Sigmoid colon (tissue), 7 donors: ENCODE results near the gene ITGB2. TPM values are rescaled to one million over a fixed set of nuclear protein-coding genes. Genes with fewer than 3 reads are reported as not detected.

Source experiments
- DNase-seq: peaks from one replicate; pipeline ENCODE4 v3.0.0-alpha.2; 2019
- H3K27ac ChIP-seq, 4 donors: fragments of 200-600 bp; sonication (generic); one replicate each; pipeline ENCODE4 v1.5.1; 2016 to 2019; ENCODE audit warnings: mild to moderate bottlenecking in 1 of 4
- H3K27me3 ChIP-seq, 3 donors: fragments of 200-600 bp; sonication (generic); one replicate each; pipeline ENCODE4 v1.5.1; 2019; ENCODE audit warnings: mild to moderate bottlenecking in 1 of 3
- H3K36me3 ChIP-seq, 4 donors: fragments of 200-600 bp; sonication (generic); one replicate each; pipeline ENCODE4 v1.5.1; 2016 to 2019
- H3K4me1 ChIP-seq, 4 donors: fragments of 200-600 bp; sonication (generic); one replicate each; pipeline ENCODE4 v1.5.1; 2017 to 2019
- H3K4me3 ChIP-seq, 4 donors: fragments of 200-600 bp; sonication (generic); one replicate each; pipeline ENCODE4 v1.5.1; 2017 to 2019; ENCODE audit warnings: mild to moderate bottlenecking in 2 of 4, moderate library complexity in 1 of 4
- H3K9me3 ChIP-seq, 4 donors: fragments of 200-600 bp in 3 of 4; sonication (generic) in 3 of 4; one replicate each; pipeline versions ENCODE4 v1.5.1 to v1.6.1; 2013 to 2019
- CTCF ChIP-seq, 4 experiments: fragments of 450-650 bp in 3 of 4; fragments of 200-600 bp in 1 of 4; IDR thresholded peaks; one replicate each; pipeline ENCODE4 v1.5.1; 2016 to 2019; ENCODE audit warnings: antibody characterized with exemption in 4 of 4, mild to moderate bottlenecking in 3 of 4, moderate library complexity in 2 of 4
- EP300 ChIP-seq, 4 donors: sonication (generic); formaldehyde crosslinking; IDR thresholded peaks; one replicate each; pipeline ENCODE4 v1.6.1; 2017; ENCODE audit warnings: antibody characterized with exemption in 4 of 4
- POLR2A ChIP-seq, 2 donors: fragments of 450-650 bp; IDR thresholded peaks; one replicate each; pipeline ENCODE4 v1.6.1; 2016; ENCODE audit warnings: antibody characterized with exemption in 2 of 2, mild to moderate bottlenecking in 2 of 2, moderate library complexity in 2 of 2
- POLR2AphosphoS5 ChIP-seq, 4 donors: sonication (generic); formaldehyde crosslinking; IDR thresholded peaks; one replicate each; pipeline ENCODE4 v1.6.1; 2017; ENCODE audit warnings: antibody characterized with exemption in 4 of 4
- WGBS, 2 donors: extraction: QIAGEN DNeasy Blood & Tissue Kit; methylation state at CpG; one replicate each; pipeline ENCODE4 v1.1.7; 2013; 5-methylcytosine and 5-hydroxymethylcytosine counted together
- intact Hi-C: fragments of 100-400 bp; cut with DNase I; formaldehyde crosslinking; loops from one replicate; pipeline ENCODE4 v1.15.1; 2023
- polyA plus RNA-seq, 3 donors: library from polyadenylated mRNA; stranded (reverse); fragments of 200-250 nt; gene quantifications; one replicate each; pipeline ENCODE4 v1.2.3, GENCODE V29; 2013
- total RNA-seq, 4 donors: library from RNA; depleted of rRNA; stranded (reverse); fragments of >200 nt; gene quantifications; one replicate each; pipeline ENCODE4 v1.1.0, GENCODE V29; 2016
- donor health status: healthy with polysubstance abuse.
- donor health status: Bipolar disorder and iron deficiency.
- donor health status: healthy.

The ITGB2 gene
- total and polyA plus RNA-seq, 7 donors: 14.7 to 103 (median 55.9) TPM

DNA sequence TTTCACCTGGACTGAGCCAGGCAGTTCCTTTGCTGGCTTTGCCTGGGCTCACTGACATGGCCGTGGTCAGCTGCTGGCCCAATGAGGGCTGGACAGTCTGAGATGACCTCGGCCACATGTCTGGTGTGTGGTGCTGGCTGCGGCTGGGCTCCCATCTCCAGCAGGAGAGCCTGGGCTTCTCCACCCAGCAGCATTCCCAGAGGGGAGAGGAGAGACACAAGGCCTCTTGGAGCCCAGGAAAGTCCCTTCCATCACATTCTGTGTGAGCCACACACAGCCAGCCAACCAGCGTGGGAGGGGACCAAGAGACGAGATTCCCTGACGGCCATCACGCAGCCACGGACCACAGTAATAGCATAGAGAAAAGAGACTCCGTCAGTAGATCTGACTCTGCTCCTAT lies 81.7 kb downstream of the ITGB2 start:
- WGBS, 2 donors: 91 to 92% methylated on average over 9 of the region's 9 CpGs
- Histone ChIP-seq H3K27ac (no peak overlapping the region), H3K27me3 (peaks cover 0 to 16% (median 0%) of the 10 kb centered on the region in 3 donors), H3K4me3 (no peak overlapping the region), H3K36me3 (no peaks in the 10 kb centered on the region), H3K9me3 (no peaks in the 10 kb centered on the region), H3K4me1 (peaks cover 0 to 7% (median 6%) of the 10 kb centered on the region in 4 donors)
- TF ChIP-seq POLR2AphosphoS5 (IDR thresholded peaks at IDR 0.05) (no peak), EP300 (IDR thresholded peaks at IDR 0.05) (no peak), CTCF (IDR thresholded peaks at IDR 0.05) (no peak), POLR2A (IDR thresholded peaks at IDR 0.05) (no peak)
- DNase-seq: no peak
- intact Hi-C loops: no loop called here

- Histone ChIP-seq H3K4me3 (no peak overlapping the region), H3K4me1 (peaks cover 0 to 7% (median 6%) of the 10 kb centered on the region in 4 donors), H3K27ac (no peak overlapping the region), H3K36me3 (no peaks in the 10 kb centered on the region), H3K27me3 (peaks cover 0 to 10% (median 0%) of the 10 kb centered on the region in 3 donors), H3K9me3 (no peaks in the 10 kb centered on the region)
- intact Hi-C loops: no loop called here
- DNase-seq: no peak
- TF ChIP-seq EP300 (IDR thresholded peaks at IDR 0.05) (no peak), POLR2AphosphoS5 (IDR thresholded peaks at IDR 0.05) (no peak), CTCF (IDR thresholded peaks at IDR 0.05) (no peak), POLR2A (IDR thresholded peaks at IDR 0.05) (no peak)
- WGBS, 2 donors: 54 to 87% methylated on average over 30 of the region's 30 CpGs
Observed at GRCh38 chr21:44838039-44838895, 82.4 kb downstream of the ITGB2 start.

DNA sequence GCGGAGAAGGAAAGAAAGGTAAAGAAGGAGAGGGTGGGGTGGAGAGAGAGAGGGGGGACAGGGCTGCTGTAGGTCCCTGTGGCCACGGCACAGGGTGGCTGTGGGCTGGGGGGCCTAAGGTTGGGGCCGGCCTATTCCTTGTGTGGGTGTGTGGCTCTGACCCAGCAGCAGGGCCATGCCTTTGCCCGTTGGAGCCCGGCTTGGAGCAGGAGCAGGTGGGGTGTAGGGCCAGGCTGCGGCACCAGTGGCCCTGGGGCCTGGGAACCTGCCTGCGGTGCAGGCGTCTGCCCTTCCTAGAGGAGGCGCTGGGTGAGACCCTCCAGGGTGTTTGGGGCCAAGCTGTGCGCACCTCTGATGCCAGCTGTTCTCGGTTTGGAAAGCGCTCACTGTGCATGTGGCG lies 83.2 kb downstream of the ITGB2 start:
- Histone ChIP-seq H3K4me1 (peaks cover 0 to 7% (median 6%) of the 10 kb centered on the region in 4 donors), H3K27ac (no peak overlapping the region), H3K4me3 (no peak overlapping the region), H3K9me3 (no peaks in the 10 kb centered on the region), H3K27me3 (peaks cover 0 to 3% (median 0%) of the 10 kb centered on the region in 3 donors), H3K36me3 (no peaks in the 10 kb centered on the region)
- 85 to 91% methylated on average over 13 of the region's 13 CpGs for WGBS, 2 donors
- TF ChIP-seq CTCF (IDR thresholded peaks at IDR 0.05) (no peak), POLR2A (IDR thresholded peaks at IDR 0.05) (no peak), POLR2AphosphoS5 (IDR thresholded peaks at IDR 0.05) (no peak), EP300 (IDR thresholded peaks at IDR 0.05) (no peak)
- no peak for DNase-seq
- intact Hi-C loops: no loop called here

DNA sequence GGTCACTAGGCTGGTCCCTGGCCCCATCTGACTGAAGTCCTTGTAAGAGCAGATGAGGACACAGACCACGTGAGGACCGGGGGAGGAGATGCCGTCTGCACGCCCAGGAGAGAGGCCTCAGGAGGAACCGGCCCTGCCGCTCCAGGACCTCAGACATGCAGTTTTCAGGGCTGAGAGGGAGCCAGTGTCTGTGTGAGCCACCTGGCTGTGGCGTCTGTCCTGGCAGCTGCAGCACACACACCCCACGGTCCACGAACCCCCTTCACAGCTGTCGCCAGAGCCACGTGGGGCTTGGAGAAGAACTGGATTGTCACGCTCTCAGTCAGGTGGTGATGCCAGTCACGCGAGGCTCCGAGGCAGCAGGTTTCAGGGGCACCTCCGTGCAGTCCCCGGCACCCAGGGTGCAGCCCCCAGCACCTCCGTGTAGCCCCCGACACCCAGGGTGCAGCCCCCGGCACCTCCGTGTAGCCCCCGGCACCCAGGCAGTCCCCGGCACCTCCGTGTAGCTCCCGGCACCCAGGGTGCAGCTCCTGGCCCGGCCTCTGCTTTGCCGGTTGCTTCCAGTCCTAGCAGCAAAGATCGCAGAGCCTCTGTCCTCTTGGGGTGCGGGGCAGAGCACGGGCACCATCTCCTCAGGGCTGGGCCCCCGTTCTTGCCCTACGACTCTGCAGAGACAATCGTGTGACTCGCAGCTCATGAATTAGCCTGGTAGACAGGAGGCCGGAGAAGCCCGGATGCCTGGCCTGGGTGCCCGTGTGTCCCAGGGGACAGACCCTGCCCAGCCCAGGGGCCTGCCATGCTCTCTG lies 83.8 kb downstream of the ITGB2 start:
- WGBS, 2 donors: 54 to 72% methylated on average over 37 of the region's 37 CpGs
- no peak overlapping the region for H3K4me3 ChIP-seq
- TF ChIP-seq CTCF (IDR thresholded peaks at IDR 0.05): no peak
- no peak for TF ChIP-seq EP300 (IDR thresholded peaks at IDR 0.05)
- no peak for TF ChIP-seq POLR2A (IDR thresholded peaks at IDR 0.05)
- TF ChIP-seq POLR2AphosphoS5 (IDR thresholded peaks at IDR 0.05): no peak
- no peaks in the 10 kb centered on the region for H3K9me3 ChIP-seq
- intact Hi-C loops: no loop called here
- DNase-seq: no peak
- no peaks in the 10 kb centered on the region for H3K27me3 ChIP-seq
- peaks cover 0 to 7% (median 6%) of the 10 kb centered on the region in 4 donors for H3K4me1 ChIP-seq
- no peak overlapping the region for H3K27ac ChIP-seq
- H3K36me3 ChIP-seq: no peaks in the 10 kb centered on the region
